ENCODE measurements around the gene USP36. TPM values are rescaled to one million over a fixed set of nuclear protein-coding genes. Genes with fewer than 3 reads are reported as not detected.

Gene USP36
- total RNA-seq, 2 experiments from 2014 or later = 47.2 to 144 TPM

- H3K27ac ChIP-seq (ENCODE audit: low read depth, low read length, poor library complexity, severe bottlenecking) = no peak overlapping the region
Measured at GRCh38 chr17:78767806-78768205, 72.8 kb downstream of the USP36 start.

GRCh38 chr17:78766743-78767294 lies 73.8 kb downstream of the USP36 start:
- no TSS peak for BruUV-seq (replicated peaks)
- ChIA-PET POLR2A (interaction anchor here (0.7 to 1.3 kb wide), 2 partner anchors 8 to 10 kb away, joined by 3 read pairs; no protein-coding TSS in a partner anchor), CTCF (ENCODE audit: unreplicated experiment) (interaction anchor here (0.6 kb wide), 1 partner anchor 13 kb away, joined by 3 read pairs; no protein-coding TSS in a partner anchor)
- no peak for DNase-seq (ENCODE audit: low spot score)
- H3K4me1 ChIP-seq (ENCODE audit: insufficient read depth, low read length, poor library complexity, severe bottlenecking) = peaks cover 49% of the 10 kb centered on the region
- no peak overlapping the region for H3K27ac ChIP-seq (ENCODE audit: low read depth, low read length, poor library complexity, severe bottlenecking)
- no peaks in the 10 kb centered on the region for H3K9me2 ChIP-seq (ENCODE audit: insufficient read depth, low read length)
- H4K20me1 ChIP-seq (ENCODE audit: insufficient read depth, low read length) = peaks cover 20% of the 10 kb centered on the region; the same call in 1 of the 2 replicates
- no peaks in the 10 kb centered on the region for H3K9me3 ChIP-seq (ENCODE audit: low read length)
- no peak overlapping the region for H3K4me3 ChIP-seq (ENCODE audit: low read depth, low read length, poor library complexity, severe bottlenecking)
- intact Hi-C loops (cut with micrococcal nuclease; ENCODE audit: unreplicated experiment) = no loop called here
- H3K79me2 ChIP-seq (ENCODE audit: insufficient read depth, low read depth, low read length) = peaks cover 95% of the 10 kb centered on the region
- H3K4me2 ChIP-seq (ENCODE audit: low read length) = peak overlapping the region; percentile 22
- H2AFZ ChIP-seq (ENCODE audit: low read length) = no peak overlapping the region
- H3K36me3 ChIP-seq (ENCODE audit: insufficient read depth, low read length) = peaks cover 15% of the 10 kb centered on the region
- TF ChIP-seq CTCF (conservative IDR thresholded peaks at IDR 0.05; ENCODE audit: low read length) (no peak), EZH2phosphoT487 (IDR thresholded peaks at IDR 0.05; ENCODE audit: borderline replicate concordance, low read depth, low read length) (no peak)

More at GRCh38 chr17:78767806-78768205, 72.8 kb downstream of the USP36 start:
- POLR2A ChIA-PET = interaction anchor here (0.5 to 1.8 kb wide), 3 partner anchors 8 to 419 kb away, joined by 3 to 8 read pairs (median 4); no protein-coding TSS in a partner anchor
- Histone ChIP-seq H3K9me2 (ENCODE audit: insufficient read depth, low read length) (no peaks in the 10 kb centered on the region), H2AFZ (ENCODE audit: low read length) (no peak overlapping the region), H3K4me2 (ENCODE audit: low read length) (peak overlapping the region; percentile 16; the same call in 1 of the 2 replicates), H3K4me3 (ENCODE audit: low read depth, low read length, poor library complexity, severe bottlenecking) (no peak overlapping the region), H3K36me3 (ENCODE audit: insufficient read depth, low read length) (peaks cover 11% of the 10 kb centered on the region), H3K79me2 (ENCODE audit: insufficient read depth, low read depth, low read length) (peaks cover 95% of the 10 kb centered on the region), H3K4me1 (ENCODE audit: insufficient read depth, low read length, poor library complexity, severe bottlenecking) (peaks cover 50% of the 10 kb centered on the region), H3K9me3 (ENCODE audit: low read length) (no peaks in the 10 kb centered on the region), H4K20me1 (ENCODE audit: insufficient read depth, low read length) (peaks cover 20% of the 10 kb centered on the region; the same call in 1 of the 2 replicates)
- TF ChIP-seq CTCF (conservative IDR thresholded peaks at IDR 0.05; ENCODE audit: low read length) = no peak
- no peak for TF ChIP-seq EZH2phosphoT487 (IDR thresholded peaks at IDR 0.05; ENCODE audit: borderline replicate concordance, low read depth, low read length)
- no peak for DNase-seq (ENCODE audit: low spot score)
- no TSS peak for BruUV-seq (replicated peaks)
- intact Hi-C loops (cut with micrococcal nuclease; ENCODE audit: unreplicated experiment) = no loop called here
- CTCF ChIA-PET (ENCODE audit: unreplicated experiment) = no interaction called here

GRCh38 chr17:78766225-78766624 lies 74.4 kb downstream of the USP36 start:
- H3K4me3 ChIP-seq (ENCODE audit: low read depth, low read length, poor library complexity, severe bottlenecking) = no peak overlapping the region
- peaks cover 95% of the 10 kb centered on the region for H3K79me2 ChIP-seq (ENCODE audit: insufficient read depth, low read depth, low read length)
- H3K9me2 ChIP-seq (ENCODE audit: insufficient read depth, low read length) = no peaks in the 10 kb centered on the region
- no peak overlapping the region for H3K4me2 ChIP-seq (ENCODE audit: low read length)
- H3K9me3 ChIP-seq (ENCODE audit: low read length) = no peaks in the 10 kb centered on the region
- H3K27ac ChIP-seq (ENCODE audit: low read depth, low read length, poor library complexity, severe bottlenecking) = no peak overlapping the region
- H4K20me1 ChIP-seq (ENCODE audit: insufficient read depth, low read length) = peaks cover 20% of the 10 kb centered on the region; the same call in 1 of the 2 replicates
- DNase-seq (ENCODE audit: low spot score) = no peak
- POLR2A ChIA-PET = interaction anchor here (0.6 to 1.3 kb wide), 3 partner anchors 8 to 130 kb away, joined by 3 read pairs; no protein-coding TSS in a partner anchor
- CTCF ChIA-PET (ENCODE audit: unreplicated experiment) = interaction anchor here (0.6 kb wide), 1 partner anchor 14 kb away, joined by 3 read pairs; no protein-coding TSS in a partner anchor
- H2AFZ ChIP-seq (ENCODE audit: low read length) = no peak overlapping the region
- peaks cover 52% of the 10 kb centered on the region for H3K4me1 ChIP-seq (ENCODE audit: insufficient read depth, low read length, poor library complexity, severe bottlenecking)
- no TSS peak for BruUV-seq (replicated peaks)
- no peak for TF ChIP-seq CTCF (conservative IDR thresholded peaks at IDR 0.05; ENCODE audit: low read length)
- peaks cover 11% of the 10 kb centered on the region; the same call in 1 of the 2 replicates for H3K36me3 ChIP-seq (ENCODE audit: insufficient read depth, low read length)
- intact Hi-C loops (cut with micrococcal nuclease; ENCODE audit: unreplicated experiment) = no loop called here

All from OCI-LY7 (cell line).